Measurements from ENCODE around the gene EP400.
A peak's percentile ranks its signal among the peaks of the same experiment; 100 is the strongest.
"Not testable (repeated sequence)": the region's sequence is repeated elsewhere in the genome, so short reads cannot be mapped to it uniquely, and the experiment has no call there.

The EP400 gene

DNA sequence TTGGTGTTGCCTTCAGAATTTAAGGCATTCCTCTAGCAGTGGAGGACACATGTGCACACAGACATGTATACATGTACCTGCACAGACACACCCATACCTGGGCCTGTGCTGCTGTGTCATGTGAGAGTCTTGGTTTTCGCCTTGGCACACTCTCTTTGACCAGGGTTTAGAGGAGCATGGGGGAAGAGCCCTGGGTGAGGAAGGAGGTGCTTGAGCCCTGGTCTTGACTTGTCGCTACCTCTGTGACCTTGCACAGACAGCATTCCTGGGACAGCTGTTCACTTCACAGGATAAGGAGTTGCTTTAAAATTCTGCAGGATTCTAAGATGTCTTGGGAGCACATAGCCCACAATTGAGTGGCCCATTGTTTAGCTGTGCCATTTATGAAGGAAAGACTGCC, 99.7 kb downstream of the EP400 start:
- no peak for DNase-seq

DNA sequence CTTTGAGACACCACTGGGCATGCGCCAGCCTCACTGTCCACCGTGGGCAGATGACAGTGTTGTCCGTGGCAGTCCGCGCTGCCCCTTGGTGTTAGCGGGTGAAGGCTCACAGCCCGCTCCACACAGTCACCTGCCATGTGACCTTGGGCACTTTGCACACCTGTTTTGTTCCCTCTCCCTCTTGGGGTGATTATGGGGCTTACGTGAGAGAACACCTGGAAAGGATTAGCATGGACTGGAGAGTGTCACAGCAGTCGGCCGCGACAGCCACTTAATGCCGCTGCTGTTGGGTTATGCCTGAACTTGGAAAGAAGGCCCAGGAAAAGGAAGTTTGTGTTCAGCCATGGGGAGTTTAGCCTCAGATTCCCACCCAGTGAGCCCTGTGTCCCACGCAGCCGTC, 100.1 kb downstream of the EP400 start:
- peak; percentile 15 for DNase-seq

DNA sequence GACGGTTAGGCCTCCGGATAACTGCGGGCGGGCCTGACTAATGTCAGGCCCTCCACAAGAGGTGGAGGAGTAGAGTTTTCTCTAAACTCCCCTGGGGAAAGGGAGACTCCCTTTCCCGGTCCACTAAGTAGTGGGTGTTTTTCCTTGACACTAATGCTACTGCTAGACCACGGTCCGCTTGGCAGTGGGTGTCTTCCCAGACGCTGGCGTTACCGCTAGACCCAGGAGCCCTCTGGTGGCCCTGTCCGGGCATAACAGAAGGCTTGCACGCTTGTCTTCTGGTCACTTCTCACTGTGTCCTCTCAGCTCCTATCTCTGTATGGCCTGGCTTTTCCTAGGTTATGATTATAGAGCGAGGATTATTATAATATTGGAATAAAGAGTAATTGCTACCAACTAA, 102.0 kb downstream of the EP400 start:
- not testable (repeated sequence) for DNase-seq

DNA sequence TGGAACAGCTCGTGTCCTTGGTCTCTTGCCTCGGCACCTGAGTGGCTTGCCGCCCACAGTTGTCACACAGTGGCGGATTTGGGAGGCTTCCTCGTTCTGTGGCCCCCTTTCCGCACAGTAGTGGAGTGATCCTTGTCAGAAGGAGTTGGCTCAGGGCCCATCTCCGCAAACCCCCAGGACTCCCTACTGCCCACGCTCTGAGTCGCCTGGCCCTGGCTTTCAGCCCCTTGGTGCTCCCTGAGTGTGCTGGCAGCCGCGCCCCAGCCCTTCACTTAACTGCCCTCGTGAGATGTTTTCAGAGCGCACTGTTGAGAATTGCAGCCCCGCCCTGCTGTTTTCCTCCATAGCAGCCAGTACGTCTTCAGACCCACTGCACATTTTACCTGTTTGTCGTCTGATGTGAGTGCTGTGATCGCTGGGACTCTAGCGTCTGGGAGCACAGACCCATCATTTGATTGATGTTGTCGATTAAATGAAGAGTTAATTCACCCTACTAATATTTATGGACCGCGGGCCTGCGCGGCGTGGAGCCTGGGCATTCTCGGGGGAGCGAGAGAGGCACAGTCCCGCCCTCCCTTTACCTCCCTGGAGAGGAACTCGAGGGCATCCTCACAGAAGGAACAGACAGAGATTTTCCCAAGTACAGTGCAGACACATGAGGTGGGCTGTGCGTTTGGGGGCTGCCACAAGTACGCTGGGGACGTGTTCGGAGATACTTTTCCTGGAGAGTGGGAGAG, 102.6 kb downstream of the EP400 start:
- DNase-seq: peak; percentile 60

DNA sequence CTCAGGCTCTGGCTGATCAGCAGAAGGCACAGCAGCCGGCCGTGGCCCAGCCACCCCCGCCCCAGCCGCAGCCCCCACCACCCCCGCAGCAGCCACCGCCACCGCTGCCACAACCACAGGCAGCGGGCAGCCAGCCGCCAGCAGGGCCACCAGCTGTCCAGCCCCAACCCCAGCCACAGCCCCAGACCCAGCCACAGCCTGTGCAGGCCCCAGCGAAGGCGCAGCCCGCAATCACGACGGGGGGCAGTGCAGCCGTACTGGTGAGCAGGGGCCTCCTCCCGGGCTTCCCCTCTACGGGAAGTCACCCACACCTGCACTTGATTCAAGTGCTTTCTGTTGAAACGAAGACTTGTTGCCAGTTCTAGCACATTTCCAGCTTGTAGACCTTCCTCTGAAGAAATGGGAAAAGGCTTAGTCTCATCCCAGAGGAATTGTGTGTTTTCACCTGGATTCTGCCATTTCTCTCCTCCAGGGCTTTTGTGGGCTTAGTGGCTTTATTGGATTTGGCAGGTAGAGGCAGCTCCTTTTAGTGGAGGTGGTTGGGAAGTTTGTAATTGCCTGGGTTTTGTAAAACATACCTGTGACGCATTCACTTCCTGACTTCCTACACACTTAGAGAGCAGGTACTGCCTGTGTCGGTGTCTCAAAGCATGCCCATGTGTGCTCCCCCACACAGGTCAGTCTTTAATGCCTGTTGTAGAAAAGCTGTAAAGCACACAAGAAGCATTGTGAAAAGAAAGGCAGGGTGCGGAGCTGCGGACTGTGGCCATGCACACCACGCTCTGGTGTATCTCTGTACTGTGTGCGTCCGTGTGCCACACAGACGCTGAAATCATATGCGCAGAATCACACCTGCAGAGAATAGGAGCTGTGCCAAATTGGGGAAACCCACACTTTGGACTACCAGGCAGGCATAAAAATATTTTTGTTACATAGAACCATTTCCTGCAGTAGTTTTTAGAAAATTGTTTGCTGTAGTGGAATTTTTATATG, 103.9 kb downstream of the EP400 start:
- no peak for DNase-seq

DNA sequence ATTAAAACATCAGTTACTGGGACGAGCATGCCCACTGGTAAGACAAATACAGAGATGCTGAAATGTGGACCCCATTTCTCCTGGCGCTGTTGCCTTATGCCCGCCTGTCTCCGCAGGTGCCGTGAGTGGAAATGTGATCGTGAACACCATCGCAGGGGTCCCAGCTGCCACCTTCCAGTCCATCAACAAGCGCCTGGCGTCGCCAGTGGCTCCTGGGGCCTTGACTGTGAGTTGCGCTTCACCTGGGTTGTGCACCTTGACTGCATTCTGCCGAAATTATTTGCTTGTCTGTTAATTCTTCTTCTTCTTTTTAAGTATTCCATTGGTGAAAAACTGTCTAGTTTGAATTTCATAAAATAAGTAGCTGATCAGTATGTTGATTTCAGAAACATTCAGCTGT, 105.2 kb downstream of the EP400 start:
- no peak for DNase-seq

DNA sequence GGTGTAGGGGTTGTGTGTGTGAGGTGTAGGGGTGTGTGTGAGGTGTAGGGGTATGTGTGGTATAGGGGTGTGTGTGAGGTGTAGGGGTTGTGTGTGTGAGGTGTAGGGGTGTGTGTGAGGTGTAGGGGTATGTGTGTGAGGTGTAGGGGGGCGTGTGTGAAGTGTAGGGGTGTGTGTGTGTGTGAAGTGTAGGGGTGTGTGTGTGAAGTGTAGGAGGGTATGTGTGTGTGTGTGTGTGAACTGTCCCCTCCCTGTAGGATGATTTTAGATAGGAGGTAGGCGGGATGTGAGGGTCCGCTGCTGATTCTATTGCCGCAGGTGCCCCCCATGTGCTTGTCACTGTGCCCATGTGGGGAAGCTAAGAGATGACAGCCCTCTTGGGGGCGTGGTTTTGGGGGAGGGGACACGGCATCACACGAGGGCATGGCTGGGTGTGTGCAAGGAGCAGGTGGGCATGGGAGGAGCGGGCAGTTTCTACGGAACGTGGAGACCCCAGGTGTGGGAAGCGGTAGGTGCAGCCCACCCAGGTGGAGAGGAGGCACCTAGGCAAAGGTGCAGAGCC, 105.9 kb downstream of the EP400 start:
- DNase-seq: no peak

DNA sequence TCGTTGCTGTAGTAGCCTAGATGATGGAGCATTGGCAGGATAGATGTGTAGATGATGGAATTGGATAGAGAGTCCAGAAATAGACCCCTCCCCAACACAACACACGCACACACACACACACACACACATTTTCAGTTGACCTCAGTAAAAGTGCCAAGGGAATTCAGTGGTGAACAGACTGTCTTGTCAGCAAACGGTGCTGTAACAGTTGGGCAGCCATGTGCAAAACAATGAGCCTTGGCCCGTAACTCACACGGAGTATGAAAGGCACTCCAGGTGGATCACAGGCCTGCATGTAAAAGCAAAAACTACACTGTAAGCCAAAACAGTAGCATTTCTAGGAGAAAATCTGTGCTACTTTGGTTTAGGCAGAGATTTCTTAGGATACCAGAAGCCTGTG, 106.6 kb downstream of the EP400 start:
- DNase-seq: no peak

DNA sequence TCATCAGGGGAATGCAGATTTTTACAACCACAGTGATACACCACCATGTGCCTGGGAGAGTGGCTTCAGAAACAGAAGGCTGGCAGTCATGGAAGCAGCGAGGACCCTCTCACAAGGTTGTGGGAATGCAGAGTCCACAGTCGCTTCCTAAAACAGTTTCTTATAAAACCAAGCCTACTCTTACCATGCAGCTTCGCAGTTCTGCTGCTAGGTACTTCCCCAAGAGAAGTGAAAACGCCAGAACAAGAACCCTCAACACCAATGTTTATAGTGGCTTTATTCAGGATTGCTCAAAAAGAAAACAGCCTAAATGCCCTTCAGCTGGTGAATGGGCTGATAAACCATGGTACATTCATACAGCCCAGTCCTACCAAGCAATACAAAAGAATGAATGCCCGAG, 107.2 kb downstream of the EP400 start:
- no peak for DNase-seq

DNA sequence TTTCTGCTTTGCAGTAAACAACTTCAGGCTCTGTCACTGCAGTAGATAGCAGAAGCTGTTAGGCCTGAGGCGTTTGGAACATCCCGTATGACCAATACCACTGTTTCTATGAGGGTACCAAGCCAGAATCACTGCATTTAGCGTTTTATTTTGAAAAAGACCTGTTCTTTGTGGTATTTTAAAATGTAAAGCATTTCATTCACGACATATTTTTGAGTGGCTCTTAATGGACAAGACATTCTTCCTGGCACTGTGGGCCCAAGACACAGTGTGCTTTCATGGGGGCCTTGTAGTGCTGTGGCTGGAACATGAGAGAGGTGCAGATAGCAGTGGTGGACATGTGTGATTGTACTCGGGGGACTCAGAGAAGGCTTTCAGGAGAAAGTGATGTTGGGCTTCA, 107.9 kb downstream of the EP400 start:
- DNase-seq: no peak

DNA sequence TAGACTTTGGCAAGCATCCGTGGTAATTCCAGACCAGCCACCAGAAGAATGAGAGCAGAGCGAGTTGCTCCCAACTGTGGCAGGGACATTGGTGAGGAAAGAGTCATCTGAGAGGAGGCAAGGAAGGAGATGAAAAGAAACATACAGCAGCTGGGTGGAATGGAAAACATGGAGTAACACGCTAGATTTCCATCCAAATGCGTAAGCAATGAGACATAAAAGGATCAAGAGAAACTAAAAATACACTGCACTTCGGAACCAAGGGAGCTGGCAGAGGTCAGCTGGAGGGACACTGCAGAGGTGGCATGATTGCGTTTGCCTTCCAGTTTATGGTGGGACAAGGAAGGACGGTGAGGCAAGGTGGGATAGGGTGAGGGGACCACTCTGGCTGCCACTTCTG, 111.5 kb downstream of the EP400 start:
- no peak for DNase-seq

DNA sequence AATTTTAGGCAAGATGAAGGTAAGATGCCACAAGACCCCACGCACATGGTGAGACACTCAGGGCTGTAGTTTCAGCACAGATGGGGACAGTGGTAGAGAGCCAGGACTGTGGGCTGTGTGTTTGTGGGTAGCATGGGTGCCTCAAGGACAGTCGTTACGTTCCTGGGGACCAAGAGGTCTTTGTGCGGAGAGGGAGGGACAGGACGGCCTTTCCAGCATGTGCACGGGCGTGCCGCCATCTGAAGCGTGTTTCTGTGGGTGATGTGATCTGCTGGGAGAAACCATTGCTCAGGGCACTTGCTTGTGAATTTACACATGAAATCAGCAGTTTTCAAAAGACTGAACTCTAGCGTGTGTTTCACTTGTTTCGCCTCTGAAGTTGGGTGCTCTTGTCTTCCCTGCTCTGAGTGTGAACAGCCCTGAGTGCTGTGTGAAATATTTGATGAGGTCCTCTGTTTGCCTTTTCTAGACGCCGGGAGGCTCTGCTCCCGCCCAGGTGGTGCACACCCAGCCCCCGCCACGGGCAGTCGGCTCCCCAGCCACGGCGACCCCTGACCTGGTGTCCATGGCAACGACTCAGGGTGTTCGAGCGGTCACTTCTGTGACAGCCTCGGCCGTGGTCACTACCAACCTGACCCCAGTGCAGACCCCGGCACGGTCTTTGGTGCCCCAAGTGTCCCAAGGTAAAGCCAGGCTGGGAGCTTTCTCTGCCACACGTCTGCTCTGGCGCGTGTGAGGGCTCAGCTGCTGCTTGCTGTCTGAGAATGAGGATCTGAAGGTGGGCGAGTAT, 112.1 kb downstream of the EP400 start:
- DNase-seq: no peak

DNA sequence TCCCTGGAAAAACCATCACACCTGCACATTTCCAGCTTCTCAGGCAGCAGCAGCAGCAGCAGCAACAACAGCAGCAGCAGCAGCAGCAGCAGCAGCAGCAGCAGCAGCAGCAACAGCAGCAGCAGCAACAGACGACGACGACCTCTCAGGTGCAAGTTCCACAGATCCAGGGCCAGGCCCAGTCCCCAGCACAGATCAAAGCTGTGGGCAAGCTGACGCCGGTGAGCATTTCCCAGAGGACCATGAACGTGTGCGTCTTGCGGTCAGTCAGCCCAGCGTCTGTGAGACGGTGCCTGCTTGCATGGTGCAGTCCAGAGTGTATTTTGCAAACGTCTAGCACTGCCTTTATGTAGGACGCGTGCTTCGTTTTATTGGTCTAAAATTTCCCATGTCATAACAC, 112.7 kb downstream of the EP400 start:
- DNase-seq: no peak

DNA sequence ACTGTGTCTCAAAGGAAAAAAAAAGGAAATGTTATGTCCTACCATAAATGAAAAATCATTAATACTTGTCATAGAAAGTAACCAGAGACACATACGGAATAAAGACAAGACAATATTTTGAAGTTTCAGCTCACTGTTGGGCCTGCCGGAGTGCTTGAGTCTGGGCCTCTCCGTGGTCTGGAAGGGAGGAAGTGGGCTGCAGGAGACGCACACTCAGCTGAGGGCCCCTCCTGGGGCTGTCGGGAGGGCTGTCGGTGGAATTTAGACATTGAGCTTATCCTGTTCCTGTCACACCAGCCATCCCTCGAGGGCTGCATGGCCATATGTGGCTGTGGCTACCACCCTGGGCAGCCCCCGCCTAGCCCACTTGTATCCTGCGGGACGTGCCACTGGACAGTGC, 113.7 kb downstream of the EP400 start:
- no peak for DNase-seq

DNA sequence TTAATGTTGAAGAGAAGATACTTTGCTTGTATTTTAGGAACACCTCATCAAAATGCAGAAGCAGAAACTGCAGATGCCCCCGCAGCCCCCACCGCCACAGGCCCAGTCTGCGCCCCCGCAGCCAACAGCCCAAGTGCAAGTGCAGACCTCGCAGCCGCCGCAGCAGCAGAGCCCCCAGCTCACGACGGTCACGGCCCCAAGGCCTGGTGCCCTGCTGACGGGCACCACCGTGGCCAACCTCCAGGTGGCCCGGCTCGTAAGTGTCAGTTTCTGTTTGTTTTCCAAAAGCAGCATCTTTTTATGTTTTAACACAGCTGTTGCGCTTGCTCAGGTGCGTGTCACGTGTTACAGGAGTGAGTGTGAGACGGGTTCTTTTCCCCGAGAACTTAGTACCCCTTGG, 114.9 kb downstream of the EP400 start:
- no peak for DNase-seq

DNA sequence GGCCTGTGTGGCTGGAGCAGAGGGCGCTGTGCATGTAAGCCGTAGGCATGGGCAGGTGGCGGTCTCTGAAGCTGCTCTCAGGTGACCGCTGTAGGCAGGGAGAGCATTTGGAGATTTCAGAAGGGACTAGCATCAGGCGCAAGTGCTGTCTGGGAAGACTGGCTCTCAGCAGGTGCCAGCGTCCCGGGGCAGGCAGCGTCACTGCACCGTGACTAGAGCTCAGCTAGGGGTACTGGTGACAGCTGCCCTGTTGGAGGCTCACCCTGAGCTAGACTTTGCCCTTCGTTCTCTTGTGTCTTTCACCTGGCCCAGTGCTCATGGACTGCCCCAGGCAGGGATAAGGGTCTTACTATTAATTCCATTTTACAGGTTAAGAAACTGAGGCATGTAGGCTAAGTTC, 115.5 kb downstream of the EP400 start:
- DNase-seq: no peak

DNA sequence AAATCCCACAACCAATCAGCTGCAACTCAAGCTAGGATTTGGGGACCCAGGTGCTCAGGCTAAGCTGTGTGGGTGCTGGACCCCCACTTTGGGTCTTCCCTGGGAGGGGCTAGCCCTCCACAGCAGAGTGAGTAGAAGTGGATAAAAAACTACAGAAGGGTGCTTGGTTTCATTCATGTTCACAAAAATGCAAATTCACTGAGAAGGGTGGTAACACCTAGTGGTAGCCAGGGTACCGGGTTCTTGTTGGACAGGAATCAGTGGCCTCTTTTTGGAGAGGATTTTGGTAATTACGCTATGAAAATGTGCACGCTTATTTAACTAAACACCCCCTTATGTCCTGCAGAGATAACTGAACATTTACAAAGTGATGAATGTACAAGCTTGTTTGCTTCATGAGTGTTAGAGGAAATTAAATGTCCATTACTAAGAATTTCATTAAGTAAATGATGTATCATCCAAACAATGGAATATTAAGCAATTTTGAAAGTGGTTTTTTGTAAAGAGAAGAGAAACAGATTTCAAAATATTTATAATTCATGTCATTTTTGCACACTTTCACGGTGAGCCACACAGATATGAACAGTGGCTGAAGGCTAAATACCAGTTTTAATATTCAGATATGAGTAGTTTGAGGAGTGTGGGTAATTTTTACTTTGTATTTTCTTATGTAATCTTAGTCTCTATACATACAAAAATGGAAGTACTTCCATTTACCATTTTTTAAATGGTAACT, 116.0 kb downstream of the EP400 start:
- no peak for DNase-seq

DNA sequence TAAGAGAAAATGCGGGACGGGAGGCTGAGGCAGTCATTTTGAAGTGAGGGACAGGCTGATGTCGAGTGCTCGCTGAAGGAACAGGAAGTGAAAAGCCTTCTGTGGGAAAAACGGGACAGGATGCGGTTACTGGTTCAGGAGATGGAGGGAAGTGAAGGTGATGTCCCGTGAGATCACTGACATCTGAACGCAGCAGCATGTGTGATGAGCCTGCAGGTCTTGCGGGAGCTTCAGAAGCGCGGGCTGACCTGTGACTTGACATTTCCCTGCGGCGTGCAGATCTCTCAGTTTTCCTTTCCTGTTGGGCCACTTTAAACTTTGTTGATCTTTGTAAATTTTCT, 116.6 kb downstream of the EP400 start:
- no peak for DNase-seq

DNA sequence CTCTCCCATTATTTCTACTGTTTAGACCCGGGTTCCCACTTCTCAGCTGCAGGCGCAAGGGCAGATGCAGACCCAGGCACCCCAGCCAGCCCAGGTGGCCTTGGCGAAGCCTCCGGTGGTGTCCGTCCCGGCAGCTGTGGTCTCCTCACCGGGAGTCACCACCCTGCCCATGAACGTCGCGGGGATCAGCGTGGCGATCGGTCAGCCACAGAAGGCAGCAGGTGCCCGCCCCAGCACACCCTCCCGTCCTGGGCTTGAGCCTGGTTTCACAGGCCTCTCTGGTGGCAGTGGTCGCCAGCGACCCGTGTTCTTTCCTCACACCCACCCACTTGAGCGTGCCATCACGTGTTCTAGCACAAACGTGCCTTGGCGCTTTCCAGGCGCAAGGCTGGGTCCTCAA, 117.0 kb downstream of the EP400 start:
- DNase-seq: no peak

DNA sequence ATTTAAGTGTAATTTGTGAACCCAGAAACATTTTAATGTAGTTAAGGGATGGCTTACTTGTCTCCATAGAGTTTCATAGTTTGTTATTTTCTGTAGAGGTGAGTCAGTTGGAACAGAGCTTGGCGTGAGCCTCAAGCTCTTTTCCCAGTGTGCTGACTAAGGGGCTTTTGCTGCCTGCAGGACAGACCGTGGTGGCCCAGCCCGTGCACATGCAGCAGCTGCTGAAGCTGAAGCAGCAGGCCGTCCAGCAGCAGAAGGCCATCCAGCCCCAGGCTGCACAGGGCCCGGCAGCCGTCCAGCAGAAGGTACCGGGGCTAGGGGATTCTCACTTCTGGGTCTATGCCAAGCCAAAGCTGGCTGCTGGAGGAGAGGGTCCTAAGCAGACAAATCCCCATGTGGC, 117.4 kb downstream of the EP400 start:
- DNase-seq: no peak

DNA sequence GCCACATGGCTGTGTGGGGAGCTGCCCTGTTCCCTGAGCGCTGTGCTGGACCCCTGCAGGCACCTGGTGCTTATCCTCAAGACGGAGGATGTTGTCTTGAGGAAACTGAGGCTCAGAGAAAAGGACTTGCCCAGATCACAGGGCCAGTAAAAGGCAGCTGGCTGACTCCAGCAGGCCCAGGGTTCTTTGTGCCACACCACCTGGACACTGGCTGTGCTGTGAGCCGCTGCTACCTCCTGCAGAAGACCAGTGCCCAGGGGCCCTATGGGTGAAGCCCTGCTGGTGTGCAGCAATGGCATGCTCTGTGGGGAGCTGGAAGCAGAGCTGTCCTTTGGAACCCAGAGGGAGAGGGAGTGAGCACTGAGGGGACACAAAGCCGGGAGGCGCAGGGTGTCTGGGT, 118.5 kb downstream of the EP400 start:
- no peak for DNase-seq

DNA sequence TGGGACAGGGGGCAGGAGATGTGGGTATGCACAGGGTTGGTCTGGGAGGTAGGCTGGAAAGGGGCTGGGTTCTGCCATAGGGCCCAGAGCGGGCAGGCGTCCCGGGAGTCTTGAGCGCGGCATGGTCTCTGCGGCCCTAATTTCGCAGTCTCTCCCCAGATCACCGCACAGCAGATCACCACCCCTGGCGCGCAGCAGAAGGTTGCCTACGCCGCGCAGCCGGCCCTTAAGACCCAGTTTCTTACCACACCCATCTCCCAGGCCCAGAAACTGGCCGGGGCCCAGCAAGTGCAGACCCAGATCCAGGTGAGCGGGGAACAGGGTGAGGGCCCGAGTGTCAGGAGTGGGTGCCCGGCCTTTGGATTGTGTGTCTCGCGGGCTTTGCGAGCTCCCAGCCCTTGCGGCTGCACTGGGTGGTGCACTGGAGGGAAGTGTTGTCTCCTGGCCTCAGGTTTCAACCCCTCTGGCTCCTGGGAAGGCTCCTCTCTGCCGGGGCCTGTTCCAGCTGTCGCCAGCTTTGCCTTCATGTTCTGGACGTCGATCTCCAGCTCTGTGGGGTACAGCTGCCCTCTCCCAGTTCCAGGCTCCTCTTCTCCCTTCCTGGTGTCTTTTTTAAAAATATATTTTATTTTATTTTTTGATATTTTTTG, 119.7 kb downstream of the EP400 start:
- DNase-seq: no peak
